ENCODE results near the gene NRIP1. TPM values are rescaled to one million over a fixed set of nuclear protein-coding genes. Genes with fewer than 3 reads are reported as not detected.

NRIP1 gene
- total and polyA plus RNA-seq, 2 donors (not counting 3 experiments of a cell fraction or from before 2014, with no cell fraction given) = 2.8 to 24.0 TPM

- H3K4me3 ChIP-seq (replicated peaks in 1 of 3; ENCODE audit: insufficient read depth in 1 of 3, low read depth in 1 of 3, low read length in 3 of 3) = no peak overlapping the region
- intact Hi-C loops (cut with micrococcal nuclease) (no loop called here), dilution Hi-C loops (cut with MboI; ENCODE audit: extremely low pct_ligation_motif_present, low sequenced_read_pairs) (no loop called here)
- H3K36me3 ChIP-seq (ENCODE audit: control insufficient read depth in 2 of 2, extremely low read depth in 1 of 2, insufficient read depth in 2 of 2, low read length in 2 of 2) = no peaks in the 10 kb centered on the region
- DNase-seq (ENCODE audit: low read depth, low spot score) = no peak
- peaks cover 12% of the 10 kb centered on the region for H4K20me1 ChIP-seq (replicated peaks; ENCODE audit: control insufficient read depth, extremely low read depth, insufficient read depth, low read length)
- H3K9ac ChIP-seq (replicated peaks; ENCODE audit: extremely low read depth, insufficient read depth, low read length) = no peak overlapping the region
- no peaks in the 10 kb centered on the region for H3K9me1 ChIP-seq (replicated peaks; ENCODE audit: control insufficient read depth, extremely low read depth, insufficient read depth, low read length)
- TF ChIP-seq CTCF (IDR thresholded peaks at IDR 0.05; ENCODE audit: extremely low read depth in 1 of 2, insufficient read depth in 1 of 2, low read depth in 1 of 2, low read length in 2 of 2) (no peak), MYC (IDR thresholded peaks at IDR 0.05; ENCODE audit: low read depth, low read length) (no peak), EZH2 (IDR thresholded peaks at IDR 0.05; ENCODE audit: borderline replicate concordance, low read depth, low read length, severe bottlenecking) (no peak), POLR2A (IDR thresholded peaks at IDR 0.05; ENCODE audit: low read depth, low read length) (no peak), POLR2AphosphoS5 (IDR thresholded peaks at IDR 0.05; ENCODE audit: insufficient read depth, low read depth, low read length) (no peak), FOS (IDR thresholded peaks at IDR 0.05; ENCODE audit: borderline replicate concordance, insufficient read depth, low read length) (no peak), GATA2 (IDR thresholded peaks at IDR 0.05; ENCODE audit: insufficient read depth, insufficient read length, low read depth, low read length) (no peak), JUN (IDR thresholded peaks at IDR 0.05; ENCODE audit: borderline replicate concordance, insufficient read depth, insufficient read length, low read depth) (no peak)
- TF ChIP-seq, protein P1, sequence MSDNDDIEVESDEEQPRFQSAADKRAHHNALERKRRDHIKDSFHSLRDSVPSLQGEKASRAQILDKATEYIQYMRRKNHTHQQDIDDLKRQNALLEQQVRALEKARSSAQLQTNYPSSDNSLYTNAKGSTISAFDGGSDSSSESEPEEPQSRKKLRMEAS (IDR thresholded peaks at IDR 0.05; ENCODE audit: insufficient read depth, insufficient read length) = no peak
- H3K4me1 ChIP-seq (ENCODE audit: control insufficient read depth, extremely low read depth, insufficient read depth, low read length) = peaks cover 14% of the 10 kb centered on the region
- H3K9me3 ChIP-seq (replicated peaks; ENCODE audit: control insufficient read depth, insufficient read depth, low read length) = no peaks in the 10 kb centered on the region
- POLR2A ChIA-PET = interaction anchor here (1.2 kb wide), 1 partner anchor 14 kb away, joined by 3 read pairs; the partner anchor contains the start of gene NRIP1
- no peak overlapping the region for H2AFZ ChIP-seq (ENCODE audit: low read depth, low read length)
- H3K79me2 ChIP-seq (ENCODE audit: control insufficient read depth, insufficient read depth, low read length) = peaks cover 99% of the 10 kb centered on the region
- no peak overlapping the region for H3K27ac ChIP-seq (ENCODE audit: insufficient read depth, low read depth, low read length)
- no TSS peak for BruUV-seq (replicated peaks)
- H3K4me2 ChIP-seq (ENCODE audit: insufficient read depth, low read length) = no peak overlapping the region
- no peak for FAIRE-seq
- H3K27me3 ChIP-seq (ENCODE audit: control insufficient read depth in 2 of 2, insufficient read depth in 2 of 2, low read length in 2 of 2) = no peaks in the 10 kb centered on the region
- CTCF ChIA-PET = no interaction called here
These were observed 14.0 kb downstream of the NRIP1 start for GRCh38 chr21:15050568-15051377.

All from endothelial cell of umbilical vein (primary cell).